ENCODE measurements around the gene ABL1.

The ABL1 gene

GRCh38 chr9:130934702-130935647 lies 99.9 kb downstream of the ABL1 start:
- DNase-seq, result no peak

- DNase-seq, result no peak
Measured at GRCh38 chr9:130935648-130936271, 100.7 kb downstream of the ABL1 start.

GRCh38 chr9:130936285-130937117 lies 101.4 kb downstream of the ABL1 start:
- DNase-seq, result no peak
